ENCODE results near the gene ITGB2. TPM values are rescaled to one million over a fixed set of nuclear protein-coding genes. Genes with fewer than 3 reads are reported as not detected.

The ITGB2 gene
- total and polyA plus RNA-seq, 2 donors (not counting 1 experiment from before 2014, with no cell fraction given) = 0.05 TPM; not detected in 1

DNA sequence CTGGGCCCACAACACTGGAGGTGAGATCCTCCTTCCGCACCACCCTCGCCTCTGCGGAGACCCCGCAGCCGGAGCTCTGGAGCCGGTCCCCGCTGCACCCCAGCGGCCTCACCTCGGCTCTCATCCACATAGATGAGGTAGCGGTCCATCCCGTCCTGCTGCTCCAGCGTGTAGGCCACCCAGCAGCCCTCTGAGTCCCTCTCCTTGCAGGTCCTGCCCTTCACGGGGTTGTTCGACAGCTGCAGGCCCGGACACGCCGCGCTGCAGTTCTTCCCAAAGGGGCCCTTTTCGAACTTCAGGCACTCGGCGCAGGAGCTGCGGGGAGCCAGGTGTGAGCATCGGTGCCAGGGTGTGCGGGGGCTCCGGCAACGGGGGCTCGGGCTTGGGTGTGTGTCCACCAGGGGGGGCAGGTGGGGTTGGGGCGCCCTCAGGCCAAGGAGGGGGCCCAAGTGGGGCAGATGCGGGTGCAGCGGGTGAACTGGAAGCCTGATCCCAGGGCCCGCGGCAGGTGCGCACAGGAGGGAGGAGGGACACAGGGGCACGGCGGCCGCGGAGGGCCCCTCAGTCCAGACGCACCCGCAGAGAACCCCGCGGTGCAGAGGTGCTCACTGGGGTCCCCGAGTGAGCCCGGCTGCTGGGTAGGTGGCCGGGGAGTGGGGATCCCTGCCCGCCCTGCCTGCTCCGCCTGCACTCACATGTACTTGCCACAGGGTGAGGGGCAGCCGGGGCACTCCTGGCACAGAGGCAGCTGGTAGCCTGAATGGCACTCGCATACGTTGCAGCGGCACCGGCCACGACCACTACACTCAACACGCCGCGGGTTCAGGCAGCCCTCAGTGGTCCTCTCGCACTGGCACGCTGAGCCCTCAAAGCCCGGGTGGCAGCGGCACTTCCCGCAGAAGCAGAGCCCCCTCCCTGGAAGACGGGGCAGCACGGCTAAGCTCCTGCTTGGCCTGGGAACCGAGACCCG, 31.8 kb downstream of the ITGB2 start:
- Histone ChIP-seq H3K79me2 (ENCODE audit: control insufficient read depth, insufficient read depth, low read length) (no peaks in the 10 kb centered on the region), H3K9me3 (ENCODE audit: control insufficient read depth, insufficient read depth, low read depth, low read length) (no peaks in the 10 kb centered on the region), H3K9ac (ENCODE audit: insufficient read depth, low read length) (no peak overlapping the region), H3K27ac (ENCODE audit: insufficient read depth, low read length) (no peak overlapping the region), H3K4me3 (replicated peaks in 1 of 4; ENCODE audit: control extremely low read depth in 1 of 4, insufficient read depth in 1 of 4, low read depth in 3 of 4, low read length in 4 of 4) (no peak overlapping the region), H3K4me2 (ENCODE audit: extremely low read depth, insufficient read depth, low read length) (no peak overlapping the region), H2AFZ (ENCODE audit: low read length) (no peak overlapping the region), H4K20me1 (ENCODE audit: control insufficient read depth, extremely low read depth, insufficient read depth, low read length) (no peaks in the 10 kb centered on the region), H3K36me3 (ENCODE audit: control insufficient read depth, insufficient read depth, low read length) (no peaks in the 10 kb centered on the region), H3K4me1 (ENCODE audit: control insufficient read depth, extremely low read depth, insufficient read depth, low read length) (no peaks in the 10 kb centered on the region), H3K27me3 (ENCODE audit: control insufficient read depth, insufficient read depth, low read length) (peaks cover 10% of the 10 kb centered on the region)
- TF ChIP-seq EZH2 (IDR thresholded peaks at IDR 0.05; ENCODE audit: low read length, missing control alignments) (no peak), CTCF (conservative IDR thresholded peaks at IDR 0.05 in 1 of 2, IDR thresholded peaks at IDR 0.05 in 1 of 2; ENCODE audit: low read depth in 1 of 2, low read length in 2 of 2) (no peak)
- no peak for DNase-seq (ENCODE audit: low read depth in 2 of 2)

DNA sequence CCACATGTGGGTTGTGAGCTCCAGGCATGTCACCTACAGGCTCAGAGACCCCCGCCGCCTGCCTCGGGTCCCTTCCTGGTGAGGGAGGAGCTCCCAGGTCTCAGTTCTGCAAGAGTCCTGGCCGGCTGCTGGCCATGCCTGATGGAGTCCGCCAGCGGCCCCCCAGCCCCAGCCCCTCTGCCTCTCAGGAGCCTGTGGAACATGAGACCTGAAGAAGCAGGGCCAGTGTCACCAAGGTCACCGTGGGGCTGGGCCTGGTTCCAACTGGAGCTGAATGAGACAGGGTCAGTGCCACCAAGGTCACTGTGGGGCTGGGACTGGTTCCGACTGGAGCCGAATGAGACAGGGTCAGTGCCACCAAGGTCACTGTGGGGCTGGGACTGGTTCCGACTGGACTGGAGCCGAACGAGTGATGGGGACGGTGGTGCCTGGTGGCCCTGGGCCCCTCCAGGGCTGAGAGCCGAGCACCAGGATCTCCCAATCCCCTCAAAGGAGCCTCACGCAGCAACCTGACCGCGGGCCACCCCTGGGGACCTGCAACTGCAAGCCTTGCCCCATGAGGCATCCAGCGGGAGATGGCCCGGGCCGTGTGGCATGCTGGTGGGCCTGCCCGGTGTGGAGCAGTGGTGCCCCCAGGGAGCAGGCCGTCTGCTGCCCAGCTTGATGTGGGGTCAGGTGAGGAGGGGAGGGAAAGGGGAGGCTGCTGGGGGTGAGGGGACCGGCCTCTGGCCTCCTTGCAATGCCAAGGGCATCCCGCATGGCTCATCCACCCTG, 32.7 kb downstream of the ITGB2 start:
- Histone ChIP-seq H2AFZ (ENCODE audit: low read length) (no peak overlapping the region), H3K4me1 (ENCODE audit: control insufficient read depth, extremely low read depth, insufficient read depth, low read length) (no peaks in the 10 kb centered on the region), H3K27ac (ENCODE audit: insufficient read depth, low read length) (no peak overlapping the region), H3K9me3 (ENCODE audit: control insufficient read depth, insufficient read depth, low read depth, low read length) (no peaks in the 10 kb centered on the region), H3K36me3 (ENCODE audit: control insufficient read depth, insufficient read depth, low read length) (no peaks in the 10 kb centered on the region), H4K20me1 (ENCODE audit: control insufficient read depth, extremely low read depth, insufficient read depth, low read length) (no peaks in the 10 kb centered on the region), H3K27me3 (ENCODE audit: control insufficient read depth, insufficient read depth, low read length) (peaks cover 4% of the 10 kb centered on the region), H3K4me2 (ENCODE audit: extremely low read depth, insufficient read depth, low read length) (no peak overlapping the region), H3K9ac (ENCODE audit: insufficient read depth, low read length) (no peak overlapping the region), H3K4me3 (replicated peaks in 1 of 4; ENCODE audit: control extremely low read depth in 1 of 4, insufficient read depth in 1 of 4, low read depth in 3 of 4, low read length in 4 of 4) (no peak overlapping the region), H3K79me2 (ENCODE audit: control insufficient read depth, insufficient read depth, low read length) (no peaks in the 10 kb centered on the region)
- no peak for DNase-seq (ENCODE audit: low read depth in 2 of 2)
- TF ChIP-seq EZH2 (IDR thresholded peaks at IDR 0.05; ENCODE audit: low read length, missing control alignments) (no peak), CTCF (conservative IDR thresholded peaks at IDR 0.05 in 1 of 2, IDR thresholded peaks at IDR 0.05 in 1 of 2; ENCODE audit: low read depth in 1 of 2, low read length in 2 of 2) (no peak)

GRCh38 chr21:44887126-44887806, 33.4 kb downstream of the ITGB2 start:
- Histone ChIP-seq H3K4me3 (replicated peaks in 1 of 4; ENCODE audit: control extremely low read depth in 1 of 4, insufficient read depth in 1 of 4, low read depth in 3 of 4, low read length in 4 of 4) (no peak overlapping the region), H3K36me3 (ENCODE audit: control insufficient read depth, insufficient read depth, low read length) (no peaks in the 10 kb centered on the region), H3K4me1 (ENCODE audit: control insufficient read depth, extremely low read depth, insufficient read depth, low read length) (no peaks in the 10 kb centered on the region), H2AFZ (ENCODE audit: low read length) (no peak overlapping the region), H3K79me2 (ENCODE audit: control insufficient read depth, insufficient read depth, low read length) (no peaks in the 10 kb centered on the region), H3K27me3 (ENCODE audit: control insufficient read depth, insufficient read depth, low read length) (peaks cover 2% of the 10 kb centered on the region), H3K9ac (ENCODE audit: insufficient read depth, low read length) (no peak overlapping the region), H4K20me1 (ENCODE audit: control insufficient read depth, extremely low read depth, insufficient read depth, low read length) (no peaks in the 10 kb centered on the region), H3K9me3 (ENCODE audit: control insufficient read depth, insufficient read depth, low read depth, low read length) (no peaks in the 10 kb centered on the region), H3K4me2 (ENCODE audit: extremely low read depth, insufficient read depth, low read length) (no peak overlapping the region), H3K27ac (ENCODE audit: insufficient read depth, low read length) (no peak overlapping the region)
- no peak for DNase-seq (ENCODE audit: low read depth in 2 of 2)
- TF ChIP-seq CTCF (conservative IDR thresholded peaks at IDR 0.05 in 1 of 2, IDR thresholded peaks at IDR 0.05 in 1 of 2; ENCODE audit: low read depth in 1 of 2, low read length in 2 of 2) (no peak), EZH2 (IDR thresholded peaks at IDR 0.05; ENCODE audit: low read length, missing control alignments) (no peak)

Measured in fibroblast of lung (primary cell).